Measurements from ENCODE around the gene CARMIL1. TPM values are rescaled to one million over a fixed set of nuclear protein-coding genes. Genes with fewer than 3 reads are reported as not detected.

Gene CARMIL1
- total RNA-seq, 1 experiment from 2014 or later = 23.6 TPM

DNA sequence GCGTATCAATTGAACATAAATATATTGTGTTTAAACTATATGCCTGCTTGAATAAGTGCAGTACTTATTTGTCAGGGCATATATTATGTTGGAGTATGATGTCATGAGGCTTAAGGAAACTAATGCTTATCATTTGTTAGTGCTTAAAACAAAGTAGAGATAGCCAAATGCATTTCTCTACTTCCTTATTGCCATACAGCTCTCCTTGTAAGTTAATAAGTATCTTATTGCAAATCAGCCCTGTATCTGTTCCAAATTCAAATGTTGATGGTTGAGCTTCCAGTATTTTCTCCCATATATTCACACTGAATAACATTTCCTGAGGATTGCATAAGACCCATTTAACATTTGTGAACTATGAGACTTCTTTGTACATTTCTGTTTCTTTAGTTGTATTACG, 57.8 kb downstream of the CARMIL1 start:
- Histone ChIP-seq H3K14ac (ENCODE audit: insufficient read depth, low read length) (no peak overlapping the region), H3K23me2 (ENCODE audit: insufficient read length, low read depth, low read length, poor library complexity, severe bottlenecking) (no peaks in the 10 kb centered on the region), H2AK5ac (ENCODE audit: insufficient read length, low read length) (no peak overlapping the region), H3K4ac (ENCODE audit: low read depth, low read length) (no peak overlapping the region), H2BK5ac (ENCODE audit: insufficient read length, low read length) (no peak overlapping the region), H3K4me1 (ENCODE audit: insufficient read depth, low read length) (peaks cover 14% of the 10 kb centered on the region; the same call in 1 of the 2 replicates), H4K8ac (replicated peaks; ENCODE audit: insufficient read length, low read depth, low read length) (no peak overlapping the region), H2BK20ac (ENCODE audit: low read depth, low read length, poor library complexity, severe bottlenecking) (no peak overlapping the region), H3K9me3 (ENCODE audit: control insufficient read depth, low read depth, low read length) (no peaks in the 10 kb centered on the region), H3K18ac (ENCODE audit: insufficient read length, low read depth, low read length) (no peak overlapping the region), H2BK15ac (ENCODE audit: low read depth, low read length) (no peak overlapping the region), H3K56ac (ENCODE audit: insufficient read length, low read depth, low read length) (no peak overlapping the region), H4K20me1 (ENCODE audit: control insufficient read depth, insufficient read depth, insufficient read length) (no peaks in the 10 kb centered on the region), H3K9ac (ENCODE audit: extremely low read depth, insufficient read length, low read length) (no peak overlapping the region), H3K79me2 (ENCODE audit: insufficient read depth, low read length) (peaks cover 4% of the 10 kb centered on the region; the same call in 1 of the 2 replicates), H3K23ac (ENCODE audit: insufficient read length, low read depth, low read length) (no peak overlapping the region), H2AFZ (ENCODE audit: low read length) (no peak overlapping the region), H3K27ac (ENCODE audit: insufficient read length, low read depth, low read length) (no peak overlapping the region), H3T11ph (ENCODE audit: low read length) (no peak overlapping the region), H4K91ac (ENCODE audit: insufficient read length, low read depth, low read length) (no peak overlapping the region), H4K5ac (ENCODE audit: insufficient read length, low read depth, low read length) (no peak overlapping the region), H3K79me1 (ENCODE audit: insufficient read depth, low read depth, low read length, poor library complexity, severe bottlenecking) (no peaks in the 10 kb centered on the region), H3K4me2 (ENCODE audit: insufficient read depth, insufficient read length, low read length) (no peak overlapping the region), H3K27me3 (ENCODE audit: insufficient read depth, low read length) (no peaks in the 10 kb centered on the region), H2BK12ac (ENCODE audit: insufficient read length, low read depth, low read length) (no peak overlapping the region), H2BK120ac (ENCODE audit: low read depth, low read length, poor library complexity, severe bottlenecking) (no peak overlapping the region)
- no peak for DNase-seq
- Mint-ChIP-seq H3K27me3 (ENCODE audit: low read depth) (no peaks in the 10 kb centered on the region), H3K4me3 (no peak overlapping the region), H3K4me1 (peaks cover 65 to 69% of the 10 kb centered on the region in 2 experiments), H3K27ac (no peak overlapping the region), H3K36me3 (ENCODE audit: insufficient read depth in 1 of 3, low read depth in 3 of 3) (no peaks in the 10 kb centered on the region), H3K9me3 (no peaks in the 10 kb centered on the region)
- no CpG with 5 or more reads among the region's 2 CpGs for WGBS (ENCODE audit: extremely low coverage, insufficient read length, low lambda C conversion rate)
- TF ChIP-seq CTCF (conservative IDR thresholded peaks at IDR 0.05) = no peak

All from H9 (cell line).